ENCODE measurements around the gene ADAMTS6.
"Not testable (repeated sequence)": the region's sequence is repeated elsewhere in the genome, so short reads cannot be mapped to it uniquely, and the experiment has no call there.

Gene ADAMTS6

GRCh38 chr5:65474130-65474711, 7.5 kb downstream of the ADAMTS6 start:
- no peak for DNase-seq

- DNase-seq, result no peak
These were observed 13.1 kb downstream of the ADAMTS6 start for GRCh38 chr5:65468633-65469032.

GRCh38 chr5:65462139-65462705, 19.5 kb downstream of the ADAMTS6 start:
- no peak for DNase-seq

GRCh38 chr5:65461490-65461889, 20.2 kb downstream of the ADAMTS6 start:
- no peak for DNase-seq

- DNase-seq, result no peak
These were observed 21.7 kb downstream of the ADAMTS6 start for GRCh38 chr5:65459995-65460394.

- no peak for DNase-seq
These were observed 26.7 kb downstream of the ADAMTS6 start for GRCh38 chr5:65455064-65455463.

- DNase-seq, result no peak
These were observed 30.3 kb downstream of the ADAMTS6 start for GRCh38 chr5:65451436-65451835.

GRCh38 chr5:65446682-65447081, 35.0 kb downstream of the ADAMTS6 start:
- DNase-seq, result no peak

- DNase-seq, result no peak
These were observed 39.9 kb downstream of the ADAMTS6 start for GRCh38 chr5:65441800-65442199.

GRCh38 chr5:65440456-65440855, 41.3 kb downstream of the ADAMTS6 start:
- DNase-seq, result no peak

GRCh38 chr5:65434122-65434521, 47.6 kb downstream of the ADAMTS6 start:
- DNase-seq, result no peak

- no peak for DNase-seq
These were observed 55.1 kb downstream of the ADAMTS6 start for GRCh38 chr5:65426656-65427055.

GRCh38 chr5:65423623-65424022, 58.1 kb downstream of the ADAMTS6 start:
- DNase-seq, result no peak

GRCh38 chr5:65418661-65419060, 63.1 kb downstream of the ADAMTS6 start:
- DNase-seq, result no peak

- DNase-seq, result no peak
These were observed 67.9 kb downstream of the ADAMTS6 start for GRCh38 chr5:65413822-65414221.

- no peak for DNase-seq
These were observed 68.9 kb downstream of the ADAMTS6 start for GRCh38 chr5:65412842-65413241.

GRCh38 chr5:65411356-65411755, 70.4 kb downstream of the ADAMTS6 start:
- no peak for DNase-seq

- DNase-seq, result no peak
These were observed 86.1 kb downstream of the ADAMTS6 start for GRCh38 chr5:65395526-65396155.

- DNase-seq, result no peak
These were observed 87.6 kb downstream of the ADAMTS6 start for GRCh38 chr5:65394087-65394486.

- DNase-seq, result no peak
These were observed 90.1 kb downstream of the ADAMTS6 start for GRCh38 chr5:65391591-65391990.

GRCh38 chr5:65390208-65390607, 91.5 kb downstream of the ADAMTS6 start:
- DNase-seq, result no peak

- no peak for DNase-seq
These were observed 97.9 kb downstream of the ADAMTS6 start for GRCh38 chr5:65383859-65384258.

GRCh38 chr5:65382582-65382981, 99.1 kb downstream of the ADAMTS6 start:
- DNase-seq, result no peak

GRCh38 chr5:65370505-65370904, 111.2 kb downstream of the ADAMTS6 start:
- not testable (repeated sequence) for DNase-seq

GRCh38 chr5:65366655-65367054, 115.1 kb downstream of the ADAMTS6 start:
- no peak for DNase-seq

Data from stimulated activated naive CD4-positive, alpha-beta T cell treated with Interleukin-2 at 50 U/mL for 16 hours (primary cell).